Lower lobe of right lung (tissue), 2 donors: ENCODE results near the gene CD209. TPM values are rescaled to one million over a fixed set of nuclear protein-coding genes. Genes with fewer than 3 reads are reported as not detected.

Experiments
- ATAC-seq, 2 donors: fragments of 200-7000 bp; cut with Tn5 transposase; one replicate each; pipeline ENCODE4 v1.9.1; 2020 to 2022; ENCODE audit warnings: mild to moderate bottlenecking in 2 of 2, moderate library complexity in 2 of 2
- DNase-seq: peaks from one replicate; pipeline ENCODE4 v3.0.0-alpha.2; 2020
- H3K27ac ChIP-seq: fragments of 200-600 bp; one replicate; pipeline ENCODE4 v1.8.0; 2022
- H3K27me3 ChIP-seq: fragments of 200-600 bp; one replicate; pipeline ENCODE4 v1.8.0; 2022; ENCODE audit warnings: low read depth
- H3K36me3 ChIP-seq: fragments of 200-600 bp; one replicate; pipeline ENCODE4 v1.8.0; 2022; ENCODE audit warnings: mild to moderate bottlenecking
- H3K4me1 ChIP-seq: fragments of 200-600 bp; one replicate; pipeline ENCODE4 v1.8.0; 2022
- H3K4me3 ChIP-seq: fragments of 200-600 bp; one replicate; pipeline ENCODE4 v1.8.0; 2022; ENCODE audit warnings: mild to moderate bottlenecking
- H3K9me3 ChIP-seq: fragments of 200-600 bp; one replicate; pipeline ENCODE4 v1.8.0; 2022
- intact Hi-C: fragments of 100-400 bp; cut with DNase I; formaldehyde crosslinking; loops from one replicate; pipeline ENCODE4 v1.11.0; 2022
- total RNA-seq: library from RNA; stranded (reverse); fragmentation: NEBNext Ultra II Directional; extraction: Animal tissue kit (Norgen Biotek cat#: 25700); gene quantifications from one replicate; pipeline ENCODE4 v1.2.1, GENCODE V29; 2021
- TF ChIP-seq, protein P1 (sequence below): fragments of 200-600 bp; IDR thresholded peaks from one replicate; pipeline ENCODE4 v1.8.0; 2022; ENCODE audit warnings: antibody characterized with exemption, mild to moderate bottlenecking
- donor health status: DM: no; HTN: yes; CAD: no; lungs with severe emphysema.

The CD209 gene
- total RNA-seq, 1 donor from 2014 or later = 18.8 TPM

GRCh38 chr19:7699417-7700401 lies 47.6 kb downstream of the CD209 start:
- intact Hi-C loops = no loop called here
- ATAC-seq = no peak
- H3K27me3 ChIP-seq = peaks cover 33% of the 10 kb centered on the region

DNA sequence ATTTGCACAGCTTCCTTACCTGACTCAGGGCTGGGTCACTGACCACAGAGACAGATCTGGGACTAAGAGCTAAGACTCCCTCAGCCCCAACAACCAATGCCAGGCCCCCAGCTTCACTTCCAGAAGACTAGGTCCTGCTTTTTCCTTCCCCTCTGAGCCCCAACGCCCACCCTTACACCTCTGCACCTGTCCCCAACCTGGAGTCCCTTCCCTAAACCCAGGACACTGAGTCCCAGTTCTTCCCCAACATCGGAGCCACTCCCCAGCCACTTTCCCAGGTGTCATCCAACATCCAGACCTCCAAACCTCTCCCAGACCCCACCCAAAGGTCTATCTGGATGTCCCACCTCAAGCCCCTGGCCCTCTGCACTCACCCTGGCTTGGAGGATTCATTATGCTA lies 48.3 kb downstream of the CD209 start:
- H3K27me3 ChIP-seq = peaks cover 33% of the 10 kb centered on the region
- ATAC-seq (no peak), DNase-seq (no peak)
- H3K4me3 ChIP-seq = no peak overlapping the region
- TF ChIP-seq, protein P1, sequence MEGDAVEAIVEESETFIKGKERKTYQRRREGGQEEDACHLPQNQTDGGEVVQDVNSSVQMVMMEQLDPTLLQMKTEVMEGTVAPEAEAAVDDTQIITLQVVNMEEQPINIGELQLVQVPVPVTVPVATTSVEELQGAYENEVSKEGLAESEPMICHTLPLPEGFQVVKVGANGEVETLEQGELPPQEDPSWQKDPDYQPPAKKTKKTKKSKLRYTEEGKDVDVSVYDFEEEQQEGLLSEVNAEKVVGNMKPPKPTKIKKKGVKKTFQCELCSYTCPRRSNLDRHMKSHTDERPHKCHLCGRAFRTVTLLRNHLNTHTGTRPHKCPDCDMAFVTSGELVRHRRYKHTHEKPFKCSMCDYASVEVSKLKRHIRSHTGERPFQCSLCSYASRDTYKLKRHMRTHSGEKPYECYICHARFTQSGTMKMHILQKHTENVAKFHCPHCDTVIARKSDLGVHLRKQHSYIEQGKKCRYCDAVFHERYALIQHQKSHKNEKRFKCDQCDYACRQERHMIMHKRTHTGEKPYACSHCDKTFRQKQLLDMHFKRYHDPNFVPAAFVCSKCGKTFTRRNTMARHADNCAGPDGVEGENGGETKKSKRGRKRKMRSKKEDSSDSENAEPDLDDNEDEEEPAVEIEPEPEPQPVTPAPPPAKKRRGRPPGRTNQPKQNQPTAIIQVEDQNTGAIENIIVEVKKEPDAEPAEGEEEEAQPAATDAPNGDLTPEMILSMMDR = no peak
- no peaks in the 10 kb centered on the region for H3K9me3 ChIP-seq
- no peak overlapping the region for H3K27ac ChIP-seq
- H3K4me1 ChIP-seq = no peaks in the 10 kb centered on the region
- intact Hi-C loops = no loop called here
- no peaks in the 10 kb centered on the region for H3K36me3 ChIP-seq

More at GRCh38 chr19:7699417-7700401, 47.6 kb downstream of the CD209 start:
- Histone ChIP-seq H3K36me3 (no peaks in the 10 kb centered on the region), H3K9me3 (no peaks in the 10 kb centered on the region), H3K27ac (no peak overlapping the region), H3K4me3 (no peak overlapping the region), H3K4me1 (no peaks in the 10 kb centered on the region)
- no peak for DNase-seq
- TF ChIP-seq, protein P1 = no peak

DNA sequence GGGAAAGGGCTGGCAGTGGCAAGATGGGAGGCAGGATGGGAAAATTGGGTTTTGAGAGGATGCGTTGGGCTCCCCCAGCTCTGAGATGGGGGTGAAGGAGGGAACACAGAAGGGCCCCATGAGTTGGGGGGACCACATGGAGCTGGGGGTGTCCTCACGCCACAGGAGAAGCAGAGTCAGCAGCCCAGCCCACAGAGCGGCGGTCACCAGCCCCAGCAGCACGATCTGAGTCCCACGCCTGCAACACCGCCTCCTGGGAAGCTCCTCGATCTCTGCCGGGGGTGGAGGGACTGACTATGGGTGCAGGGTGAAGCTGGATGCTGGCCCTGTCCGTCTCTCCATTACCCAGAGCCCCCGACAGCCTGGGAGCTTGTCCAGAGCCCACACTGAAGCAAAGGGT lies 48.8 kb downstream of the CD209 start:
- intact Hi-C loops = no loop called here
- H3K36me3 ChIP-seq = no peaks in the 10 kb centered on the region
- ATAC-seq (no peak), DNase-seq (no peak)
- TF ChIP-seq, protein P1 = no peak
- peaks cover 33% of the 10 kb centered on the region for H3K27me3 ChIP-seq
- H3K9me3 ChIP-seq = no peaks in the 10 kb centered on the region
- H3K27ac ChIP-seq = no peak overlapping the region
- no peaks in the 10 kb centered on the region for H3K4me1 ChIP-seq
- H3K4me3 ChIP-seq = no peak overlapping the region

- TF ChIP-seq, protein P1 = no peak
- H3K4me1 ChIP-seq = no peaks in the 10 kb centered on the region
- H3K27ac ChIP-seq = no peak overlapping the region
- intact Hi-C loops = no loop called here
- peaks cover 33% of the 10 kb centered on the region for H3K27me3 ChIP-seq
- DNase-seq = no peak
- H3K9me3 ChIP-seq = no peaks in the 10 kb centered on the region
- no peaks in the 10 kb centered on the region for H3K36me3 ChIP-seq
- ATAC-seq = no peak
- no peak overlapping the region for H3K4me3 ChIP-seq
Observed at GRCh38 chr19:7697721-7698287, 49.5 kb downstream of the CD209 start.

DNA sequence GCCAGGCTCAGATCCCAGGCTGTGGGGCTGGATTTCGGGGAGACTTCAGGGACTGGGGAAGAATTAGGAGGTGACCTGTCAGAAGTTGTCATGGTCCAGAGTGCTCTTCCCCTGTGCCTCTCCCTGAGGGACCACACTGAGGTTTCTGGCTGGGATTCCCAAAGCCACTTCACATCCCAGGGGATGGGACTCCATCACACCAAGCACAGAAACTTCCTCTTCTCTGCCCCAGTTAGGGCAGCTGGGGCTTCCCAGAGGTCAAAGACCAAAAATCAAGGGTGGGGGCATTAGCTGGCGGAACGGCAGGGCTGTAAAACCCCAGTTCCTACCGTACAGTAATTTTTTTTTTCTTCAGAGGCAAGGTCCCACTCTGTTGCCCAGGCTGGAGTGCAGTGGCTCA lies 52.8 kb downstream of the CD209 start:
- H3K27me3 ChIP-seq = peaks cover 34% of the 10 kb centered on the region

More for the DNA sequence above, 52.8 kb downstream of the CD209 start:
- H3K4me1 ChIP-seq = no peaks in the 10 kb centered on the region
- no peak for DNase-seq
- no peak overlapping the region for H3K27ac ChIP-seq
- no peak overlapping the region for H3K4me3 ChIP-seq
- TF ChIP-seq, protein P1 = no peak
- no peaks in the 10 kb centered on the region for H3K9me3 ChIP-seq
- intact Hi-C loops = no loop called here
- H3K36me3 ChIP-seq = no peaks in the 10 kb centered on the region
- ATAC-seq = no peak
